Measurements from ENCODE around the gene MANBA. TPM values are rescaled to one million over a fixed set of nuclear protein-coding genes. Genes with fewer than 3 reads are reported as not detected.

The MANBA gene
- total RNA-seq, 2 experiments from 2014 or later = 16.9 to 18.2 TPM

- no peak for TF ChIP-seq CTCF (IDR thresholded peaks at IDR 0.05)
- ChIA-PET POLR2A (no interaction called here), CTCF (no interaction called here)
- no peak overlapping the region for H3K4me3 ChIP-seq (ENCODE audit: low read length)
- ATAC-seq (ENCODE audit: poor library complexity) (no peak), DNase-seq (no peak)
- peaks cover 42% of the 10 kb centered on the region for H3K4me1 Mint-ChIP-seq (ENCODE audit: low read depth)
- peaks cover 7% of the 10 kb centered on the region for H3K4me1 ChIP-seq (ENCODE audit: insufficient read depth, low read length)
- peaks cover 12% of the 10 kb centered on the region for H3K9me3 Mint-ChIP-seq
- peaks cover 8 to 17% of the 10 kb centered on the region in 2 experiments for H3K9me3 ChIP-seq (ENCODE audit: control insufficient read depth in 1 of 2, insufficient read depth in 1 of 2, low read length in 2 of 2)
- no peak overlapping the region for H3K27ac Mint-ChIP-seq
- peaks cover 71% of the 10 kb centered on the region for H3K36me3 Mint-ChIP-seq (ENCODE audit: low read depth)
- H3K27ac ChIP-seq (ENCODE audit: low read depth in 1 of 2, low read length in 2 of 2) = no peak overlapping the region
- intact Hi-C loops (cut with DNase I, micrococcal nuclease) = no loop called here
- no peaks in the 10 kb centered on the region for H3K27me3 ChIP-seq (ENCODE audit: control insufficient read depth in 1 of 2, insufficient read depth in 2 of 2, low read length in 2 of 2)
- H3K4me3 Mint-ChIP-seq = no peak overlapping the region
- H3K36me3 ChIP-seq (ENCODE audit: insufficient read depth, low read length) = peaks cover 15% of the 10 kb centered on the region
- no peaks in the 10 kb centered on the region for H3K27me3 Mint-ChIP-seq
Measured at GRCh38 chr4:102734116-102734515, 26.7 kb downstream of the MANBA start.

DNA sequence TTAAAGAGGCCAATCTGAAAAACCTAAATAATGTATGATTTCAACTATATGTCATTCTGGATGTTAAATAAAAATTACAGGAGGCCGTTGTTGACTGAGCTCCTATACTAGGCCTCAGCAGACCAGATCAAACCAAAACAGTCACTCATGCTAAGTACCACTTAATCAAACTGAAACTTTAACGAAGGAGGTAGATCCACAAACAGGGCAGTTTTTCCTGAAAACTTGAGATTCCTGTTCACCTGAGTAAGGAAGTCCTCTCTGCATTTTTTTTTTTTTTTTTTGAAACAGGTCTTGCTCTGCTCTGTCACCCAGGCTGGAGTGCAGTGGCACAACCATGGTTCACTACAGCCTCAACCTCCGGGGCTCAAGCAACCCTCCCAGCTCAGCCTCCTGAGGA lies 27.7 kb downstream of the MANBA start:
- H3K36me3 Mint-ChIP-seq (ENCODE audit: low read depth) = peaks cover 65% of the 10 kb centered on the region

GRCh38 chr4:102732678-102733077 lies 28.1 kb downstream of the MANBA start:
- H3K9me3 ChIP-seq (ENCODE audit: control insufficient read depth in 1 of 2, insufficient read depth in 1 of 2, low read length in 2 of 2) = peaks cover 8 to 17% of the 10 kb centered on the region in 2 experiments
- H3K27me3 Mint-ChIP-seq = no peaks in the 10 kb centered on the region
- peaks cover 9% of the 10 kb centered on the region for H3K9me3 Mint-ChIP-seq
- ChIA-PET CTCF (no interaction called here), POLR2A (no interaction called here)
- peaks cover 17% of the 10 kb centered on the region for H3K36me3 ChIP-seq (ENCODE audit: insufficient read depth, low read length)
- intact Hi-C loops (cut with DNase I, micrococcal nuclease) = no loop called here
- no peak overlapping the region for H3K27ac Mint-ChIP-seq
- peaks cover 7% of the 10 kb centered on the region for H3K4me1 ChIP-seq (ENCODE audit: insufficient read depth, low read length)
- no peak for ATAC-seq (ENCODE audit: poor library complexity)
- H3K4me3 Mint-ChIP-seq = no peak overlapping the region
- no peaks in the 10 kb centered on the region for H3K27me3 ChIP-seq (ENCODE audit: control insufficient read depth in 1 of 2, insufficient read depth in 2 of 2, low read length in 2 of 2)
- H3K36me3 Mint-ChIP-seq (ENCODE audit: low read depth) = peaks cover 65% of the 10 kb centered on the region
- H3K4me3 ChIP-seq (ENCODE audit: low read length) = no peak overlapping the region
- DNase-seq = no peak
- no peak overlapping the region for H3K27ac ChIP-seq (ENCODE audit: low read depth in 1 of 2, low read length in 2 of 2)
- no peak for TF ChIP-seq CTCF (IDR thresholded peaks at IDR 0.05)
- peaks cover 36% of the 10 kb centered on the region for H3K4me1 Mint-ChIP-seq (ENCODE audit: low read depth)

More for the DNA sequence above, 27.7 kb downstream of the MANBA start:
- no peak overlapping the region for H3K27ac Mint-ChIP-seq
- peaks cover 9% of the 10 kb centered on the region for H3K9me3 Mint-ChIP-seq
- no peak overlapping the region for H3K4me3 Mint-ChIP-seq
- H3K4me3 ChIP-seq (ENCODE audit: low read length) = no peak overlapping the region
- POLR2A ChIA-PET = no interaction called here
- peaks cover 8 to 17% of the 10 kb centered on the region in 2 experiments for H3K9me3 ChIP-seq (ENCODE audit: control insufficient read depth in 1 of 2, insufficient read depth in 1 of 2, low read length in 2 of 2)
- H3K4me1 ChIP-seq (ENCODE audit: insufficient read depth, low read length) = peaks cover 7% of the 10 kb centered on the region
- ATAC-seq (ENCODE audit: poor library complexity) = no peak
- peaks cover 15% of the 10 kb centered on the region for H3K36me3 ChIP-seq (ENCODE audit: insufficient read depth, low read length)
- DNase-seq = no peak
- H3K27me3 Mint-ChIP-seq = no peaks in the 10 kb centered on the region
- CTCF ChIA-PET = no interaction called here
- TF ChIP-seq CTCF (IDR thresholded peaks at IDR 0.05) = no peak
- H3K4me1 Mint-ChIP-seq (ENCODE audit: low read depth) = peaks cover 40% of the 10 kb centered on the region
- intact Hi-C loops (cut with DNase I, micrococcal nuclease) = no loop called here
- no peak overlapping the region for H3K27ac ChIP-seq (ENCODE audit: low read depth in 1 of 2, low read length in 2 of 2)
- no peaks in the 10 kb centered on the region for H3K27me3 ChIP-seq (ENCODE audit: control insufficient read depth in 1 of 2, insufficient read depth in 2 of 2, low read length in 2 of 2)

All from CD4-positive, alpha-beta T cell (primary cell).